IMR-90 (cell line): Measurements from ENCODE around the gene TMED8. TPM values are rescaled to one million over a fixed set of nuclear protein-coding genes. Genes with fewer than 3 reads are reported as not detected.

Experiments
- ATAC-seq: fragments of 200-7000 bp; cut with Tn5 transposase; 2 replicates; pipeline ENCODE4 v1.9.1; 2020; ENCODE audit warnings: low read depth, mild to moderate bottlenecking, moderate library complexity
- BruUV-seq: library from RNA; stranded (reverse); fragments of 400-500 nt; replicated peaks from 2 replicates; lab custom pipeline; 2021; lab: Mats Ljungman, UMichigan
- CTCF ChIA-PET: fragments of 300-600 bp; formaldehyde crosslinking; extraction: SDS; loops from one replicate; lab custom pipeline; 2021; ENCODE audit warnings: antibody characterized with exemption; lab: Yijun Ruan, JAX
- POLR2A ChIA-PET: fragments of 300-600 bp; sonication (Branson Sonifier 250); formaldehyde crosslinking; loops from one replicate; lab custom pipeline; 2022; ENCODE audit warnings: antibody characterized with exemption; ENCODE audit not compliant: unreplicated experiment; lab: Charles Lee
- DNase-seq: peaks from one replicate; pipeline ENCODE4 v3.0.0; 2013
- H2AFZ ChIP-seq: replicated peaks from 2 replicates; pipeline ENCODE3; 2013; ENCODE audit warnings: low read length, mild to moderate bottlenecking; ENCODE audit not compliant: poor library complexity
- H2AK5ac ChIP-seq: 2 replicates; pipeline ENCODE4 v1.6.1; 2013; ENCODE audit warnings: low read depth, low read length, inconsistent platforms
- H2AK9ac ChIP-seq: replicated peaks from 2 replicates; pipeline ENCODE3; 2013; ENCODE audit warnings: mild to moderate bottlenecking, low read depth, low read length, moderate library complexity; ENCODE audit not compliant: poor library complexity
- H2BK120ac ChIP-seq: 2 replicates; pipeline ENCODE4 v1.6.1; 2013; ENCODE audit warnings: low read depth, low read length, inconsistent platforms
- H2BK15ac ChIP-seq: 3 replicates; pipeline ENCODE4 v1.6.1; 2013; ENCODE audit warnings: low read depth, low read length, inconsistent platforms
- H2BK20ac ChIP-seq: 2 replicates; pipeline ENCODE4 v1.6.1; 2013; ENCODE audit warnings: low read depth, mild to moderate bottlenecking, inconsistent platforms, low read length, moderate library complexity
- H2BK5ac ChIP-seq: 2 replicates; pipeline ENCODE4 v1.6.1; 2013; ENCODE audit warnings: mild to moderate bottlenecking, low read depth, low read length, inconsistent platforms; ENCODE audit not compliant: poor library complexity, severe bottlenecking
- H3K14ac ChIP-seq: replicated peaks from 2 replicates; pipeline ENCODE4 v1.6.1; 2013; ENCODE audit warnings: low read depth, low read length, inconsistent platforms
- H3K18ac ChIP-seq: 2 replicates; pipeline ENCODE4 v1.6.1; 2013; ENCODE audit warnings: low read depth, low read length, control low read depth
- H3K23ac ChIP-seq: 2 replicates; pipeline ENCODE4 v1.6.1; 2013; ENCODE audit warnings: low read depth, low read length, inconsistent platforms
- H3K27ac ChIP-seq: 2 replicates; pipeline ENCODE4 v1.5.1; 2013; ENCODE audit warnings: mild to moderate bottlenecking, control low read depth, low read length; ENCODE audit not compliant: insufficient read depth
- H3K27me3 ChIP-seq: 2 replicates; pipeline ENCODE4 v1.6.1; 2013; ENCODE audit warnings: low read length; ENCODE audit not compliant: control insufficient read depth, insufficient read depth
- H3K36me3 ChIP-seq: 2 replicates; pipeline ENCODE4 v1.6.1; 2013; ENCODE audit warnings: low read length, mixed read lengths; ENCODE audit not compliant: control insufficient read depth, insufficient read depth
- H3K4ac ChIP-seq: 2 replicates; pipeline ENCODE4 v1.6.1; 2013; ENCODE audit warnings: low read depth, low read length, inconsistent platforms
- H3K4me1 ChIP-seq: 2 replicates; pipeline ENCODE4 v1.6.1; 2013; ENCODE audit warnings: low read length, mixed read lengths; ENCODE audit not compliant: control insufficient read depth, insufficient read depth
- H3K4me2 ChIP-seq: 2 replicates; pipeline ENCODE4 v1.6.1; 2013; ENCODE audit warnings: low read depth, mild to moderate bottlenecking, control low read depth, low read length, moderate library complexity
- H3K4me3 ChIP-seq: 2 replicates; pipeline ENCODE4 v1.5.1; 2013; ENCODE audit warnings: low read depth, mild to moderate bottlenecking, control low read depth, low read length, moderate library complexity; ENCODE audit not compliant: insufficient read depth
- H3K56ac ChIP-seq: 2 replicates; pipeline ENCODE4 v1.6.1; 2013; ENCODE audit warnings: low read length, inconsistent platforms; ENCODE audit not compliant: insufficient read depth; ENCODE audit errors: extremely low read depth
- H3K79me1 ChIP-seq, 2 experiments: 2 replicates each; pipeline ENCODE4 v1.6.1; 2013; ENCODE audit warnings: low read length in 2 of 2, inconsistent platforms in 1 of 2, low read depth in 1 of 2
- H3K9ac ChIP-seq: 2 replicates; pipeline ENCODE4 v1.6.1; 2013; ENCODE audit warnings: low read depth, low read length, control low read depth
- H3K9me1 ChIP-seq: 2 replicates; pipeline ENCODE4 v1.6.1; 2013; ENCODE audit warnings: low read length, inconsistent platforms; ENCODE audit not compliant: insufficient read depth
- H3K9me3 ChIP-seq: 2 replicates; pipeline ENCODE4 v1.6.1; 2013; ENCODE audit warnings: low read length; ENCODE audit not compliant: control insufficient read depth, insufficient read depth
- H4K20me1 ChIP-seq: 2 replicates; pipeline ENCODE4 v1.6.1; 2013; ENCODE audit warnings: low read length, inconsistent platforms; ENCODE audit not compliant: insufficient read depth
- H4K5ac ChIP-seq: 2 replicates; pipeline ENCODE4 v1.6.1; 2013; ENCODE audit warnings: mild to moderate bottlenecking, low read depth, low read length, control low read depth
- H4K8ac ChIP-seq, 2 experiments: 2 replicates each; pipeline ENCODE4 v1.6.1; 2013; ENCODE audit warnings: low read depth in 2 of 2, low read length in 2 of 2, control low read depth in 1 of 2, inconsistent platforms in 1 of 2
- H4K91ac ChIP-seq: 2 replicates; pipeline ENCODE4 v1.6.1; 2013; ENCODE audit warnings: low read depth, low read length, inconsistent platforms; ENCODE audit not compliant: insufficient read depth
- MAFK ChIP-seq: IDR thresholded peaks from 2 replicates; pipeline ENCODE4 v1.6.1; 2012; ENCODE audit warnings: low read depth, low read length, improper control_type of control experiment
- WGBS, 2 experiments: methylation state at CpG; one replicate each; pipeline versions ENCODE4 v1.1.5 to v1.1.7; 2013; ENCODE audit warnings: missing lambda C conversion rate in 2 of 2; ENCODE audit not compliant: insufficient read length in 1 of 2; ENCODE audit errors: extremely low coverage in 2 of 2; 5-methylcytosine and 5-hydroxymethylcytosine counted together
- dilution Hi-C: fragments of 300-500 bp; cut with HindIII; formaldehyde crosslinking; loops from one replicate; pipeline ENCODE4 v1.14.3; 2018; ENCODE audit warnings: low sequenced_read_pairs; ENCODE audit not compliant: unreplicated experiment
- in situ Hi-C: fragments of 300-500 bp; cut with MboI; formaldehyde crosslinking; loops from 3 replicates; pipeline ENCODE4 v1.14.3; 2019; ENCODE audit warnings: low sequenced_read_pairs, inconsistent platforms, mixed read lengths
- intact Hi-C: fragments of 100-400 bp; cut with micrococcal nuclease; formaldehyde crosslinking; loops from 2 replicates; pipeline ENCODE4 v1.10.0; 2022
- polyA plus RNA-seq, 3 experiments: library from polyadenylated mRNA; depleted of rRNA; stranded (reverse); fragments of >200 nt; gene quantifications; 2 replicates each; pipeline ENCODE4 v1.2.3, GENCODE V29; 2012; ENCODE audit warnings: low replicate concordance in 1 of 3
- total RNA-seq: library from RNA; depleted of rRNA; stranded (reverse); fragments of >200 nt; gene quantifications from 2 replicates; pipeline ENCODE4 v1.2.3, GENCODE V29; 2012

Gene TMED8
- total and polyA plus RNA-seq, 2 of the 4 experiments (the other 2 are of a cell fraction) = 2.2 to 5.0 TPM

DNA sequence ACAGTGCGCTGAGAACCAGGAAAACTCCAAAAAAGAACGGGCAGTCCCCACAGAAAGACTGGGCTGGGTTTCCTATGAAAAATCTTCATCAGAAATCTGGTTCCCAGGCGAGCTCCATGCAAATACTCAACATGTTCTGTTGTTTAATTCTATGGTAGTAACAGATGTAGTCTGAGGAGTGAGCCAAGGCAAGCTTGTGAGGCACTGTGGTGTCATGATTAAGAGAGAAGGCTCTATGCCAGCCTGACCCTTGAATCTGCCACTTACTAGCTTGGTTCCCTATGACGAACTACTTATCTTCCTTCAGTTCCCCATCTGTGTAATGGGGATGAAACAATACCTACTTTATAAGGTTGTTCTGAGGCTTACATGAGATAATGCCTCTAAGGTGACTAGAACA is 66.9 kb downstream of the TMED8 start:
- Histone ChIP-seq H3K79me1 (peaks cover 8 to 33% of the 10 kb centered on the region in 2 experiments; a peak in 3 of 4 replicates), H3K9me1 (peaks cover 9% of the 10 kb centered on the region), H4K5ac (no peak overlapping the region), H2AFZ (no peak overlapping the region), H4K91ac (no peak overlapping the region; the same call in 1 of the 2 replicates), H3K4me2 (no peak overlapping the region), H3K14ac (no peak overlapping the region), H3K27me3 (no peaks in the 10 kb centered on the region), H3K4me3 (no peak overlapping the region), H3K27ac (no peak overlapping the region), H2AK9ac (no peak overlapping the region), H4K20me1 (no peaks in the 10 kb centered on the region), H2BK5ac (no peak overlapping the region), H3K4me1 (peaks cover 15% of the 10 kb centered on the region), H3K56ac (no peak overlapping the region), H4K8ac (no peak overlapping the region), H2AK5ac (no peak overlapping the region), H2BK15ac (no peak overlapping the region; the same call in 2 of the 3 replicates), H3K4ac (no peak overlapping the region), H3K9me3 (no peaks in the 10 kb centered on the region), H2BK20ac (no peak overlapping the region; the same call in 1 of the 2 replicates), H3K18ac (no peak overlapping the region), H3K23ac (no peak overlapping the region), H2BK120ac (peak overlapping the region; percentile 36), H3K9ac (no peak overlapping the region), H3K36me3 (no peaks in the 10 kb centered on the region)
- BruUV-seq = no TSS peak
- intact Hi-C loops = loop anchor here (5.0 kb wide), 1 partner anchor 433 kb away; no protein-coding TSS in a partner anchor
- dilution Hi-C loops = no loop called here
- no peak for TF ChIP-seq MAFK
- in situ Hi-C loops = loop anchor here (25.0 kb wide), 1 partner anchor 423 kb away; no protein-coding TSS in a partner anchor
- ATAC-seq (no peak), DNase-seq (peak; percentile 33)
- CTCF ChIA-PET = no interaction called here
- POLR2A ChIA-PET = no interaction called here
- no CpG with 5 or more reads among the region's 4 CpGs for WGBS, 2 experiments
